ENCODE measurements around the gene CTNNAL1.

- TF ChIP-seq CTCF (IDR thresholded peaks at IDR 0.05) (no peak), POLR2A (IDR thresholded peaks at IDR 0.05) (no peak), EP300 (IDR thresholded peaks at IDR 0.05) (no peak), POLR2AphosphoS5 (IDR thresholded peaks at IDR 0.05) (no peak)
These were observed 56.7 kb downstream of the CTNNAL1 start for GRCh38 chr9:108956631-108957026.
